ENCODE measurements around the gene DEXI. TPM values are rescaled to one million over a fixed set of nuclear protein-coding genes. Genes with fewer than 3 reads are reported as not detected.
"Not testable (repeated sequence)": the region's sequence is repeated elsewhere in the genome, so short reads cannot be mapped to it uniquely, and the experiment has no call there.

Gene DEXI
- total and polyA plus RNA-seq, 7 experiments from 2014 or later: 13.2 to 83.5 (median 38.0) TPM

DNA sequence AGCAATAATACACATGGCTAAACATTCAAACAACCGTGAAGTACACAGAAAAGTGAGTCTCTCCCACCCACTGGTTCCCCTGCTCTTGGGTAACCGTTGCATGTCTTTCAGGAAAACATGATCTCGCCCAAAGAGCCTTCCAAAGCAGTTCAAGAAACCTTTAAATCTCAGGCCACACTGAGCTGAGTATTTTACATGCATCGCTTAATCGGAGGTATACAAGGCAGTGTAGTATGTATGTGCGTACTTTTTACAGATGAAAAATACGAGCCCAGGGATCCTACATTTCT lies 741 bp upstream of the DEXI start:
- POLR2A ChIA-PET: interaction anchor here (1.3 kb wide), 1 partner anchor 313 kb away, joined by 4 read pairs; the partner anchor contains the start of gene SOCS1
- Mint-ChIP-seq H3K27me3 (no peaks in the 10 kb centered on the region), H3K27ac (peak overlapping the region in 8 of 9 donors; percentile 21 to 88 (median 76)), H3K4me3 (peak overlapping the region; percentile 76 to 96 (median 88)), H3K9me3 (no peaks in the 10 kb centered on the region), H3K4me1 (peaks cover 49 to 85% (median 74%) of the 10 kb centered on the region in 7 donors), H3K36me3 (peaks cover 0 to 14% (median 0%) of the 10 kb centered on the region in 5 donors)
- ATAC-seq (no peak), DNase-seq (no peak)
- Histone ChIP-seq H3K4me3 (ENCODE audit: low read length) (peak overlapping the region; percentile 76), H3K9me3 (ENCODE audit: control insufficient read depth in 2 of 3, low read length in 3 of 3) (no peaks in the 10 kb centered on the region), H3K27ac (ENCODE audit: low read depth, low read length) (peak overlapping the region; percentile 78), H3K27me3 (ENCODE audit: control insufficient read depth in 2 of 2, insufficient read depth in 2 of 2, low read length in 2 of 2) (no peaks in the 10 kb centered on the region), H3K36me3 (ENCODE audit: control insufficient read depth in 2 of 3, insufficient read depth in 3 of 3, low read length in 3 of 3) (peaks cover 0 to 5% (median 0%) of the 10 kb centered on the region in 3 experiments), H3K4me1 (ENCODE audit: control insufficient read depth in 2 of 2, insufficient read depth in 2 of 2, low read length in 2 of 2) (peaks cover 48 to 58% of the 10 kb centered on the region in 2 donors)
- intact Hi-C loops (cut with micrococcal nuclease): loop anchor here (2.0 to 10.0 kb wide), 8 partner anchors 64 to 1981 kb away; partner anchors contain the start of genes ATF7IP2 (in 1 of the 2), CPPED1 (in 1 of the 2), HAPSTR1 (in 1 of the 2) and LITAF (in 1 of the 2)
- CTCF ChIA-PET: no interaction called here

GRCh38 chr16:10941935-10942351 lies 325 bp downstream of the DEXI start:
- intact Hi-C loops (cut with micrococcal nuclease): loop anchor here (1.0 to 10.0 kb wide), 9 partner anchors 63 to 1980 kb away; partner anchors contain the start of genes ATF7IP2 (in 1 of the 2), CPPED1 (in 1 of the 2), HAPSTR1 (in 1 of the 2) and LITAF (in 1 of the 2)
- H3K4me1 Mint-ChIP-seq: peaks cover 60 to 88% (median 76%) of the 10 kb centered on the region in 7 donors
- ATAC-seq; H3K9me3 ChIP-seq (ENCODE audit: control insufficient read depth in 2 of 3, low read length in 3 of 3); H3K27me3 Mint-ChIP-seq; H3K9me3 Mint-ChIP-seq; H3K36me3 ChIP-seq (ENCODE audit: control insufficient read depth in 2 of 3, insufficient read depth in 3 of 3, low read length in 3 of 3); H3K27me3 ChIP-seq (ENCODE audit: control insufficient read depth in 2 of 2, insufficient read depth in 2 of 2, low read length in 2 of 2): not testable (repeated sequence)
- DNase-seq: peak in 1 of 9 donors; percentile 19
- peak overlapping the region; percentile 78 for H3K27ac ChIP-seq (ENCODE audit: low read depth, low read length)
- peak overlapping the region in 4 of 9 donors; percentile 62 to 93 (median 86) for H3K27ac Mint-ChIP-seq
- POLR2A ChIA-PET: interaction anchor here (0.6 to 1.3 kb wide), 4 partner anchors 146 to 411 kb away, joined by 3 to 5 read pairs (median 4); partner anchors contain the start of genes NUBP1 and SOCS1
- CTCF ChIA-PET: interaction anchor here (0.9 kb wide), 1 partner anchor 313 kb away, joined by 3 read pairs; no protein-coding TSS in a partner anchor
- H3K4me3 Mint-ChIP-seq: peak overlapping the region; percentile 88 to 96 (median 93)
- H3K4me1 ChIP-seq (ENCODE audit: control insufficient read depth in 2 of 2, insufficient read depth in 2 of 2, low read length in 2 of 2): peaks cover 59 to 67% of the 10 kb centered on the region in 2 donors
- H3K36me3 Mint-ChIP-seq: peaks cover 0 to 14% (median 0%) of the 10 kb centered on the region in 5 donors
- H3K4me3 ChIP-seq (ENCODE audit: low read length): peak overlapping the region; percentile 76

DNA sequence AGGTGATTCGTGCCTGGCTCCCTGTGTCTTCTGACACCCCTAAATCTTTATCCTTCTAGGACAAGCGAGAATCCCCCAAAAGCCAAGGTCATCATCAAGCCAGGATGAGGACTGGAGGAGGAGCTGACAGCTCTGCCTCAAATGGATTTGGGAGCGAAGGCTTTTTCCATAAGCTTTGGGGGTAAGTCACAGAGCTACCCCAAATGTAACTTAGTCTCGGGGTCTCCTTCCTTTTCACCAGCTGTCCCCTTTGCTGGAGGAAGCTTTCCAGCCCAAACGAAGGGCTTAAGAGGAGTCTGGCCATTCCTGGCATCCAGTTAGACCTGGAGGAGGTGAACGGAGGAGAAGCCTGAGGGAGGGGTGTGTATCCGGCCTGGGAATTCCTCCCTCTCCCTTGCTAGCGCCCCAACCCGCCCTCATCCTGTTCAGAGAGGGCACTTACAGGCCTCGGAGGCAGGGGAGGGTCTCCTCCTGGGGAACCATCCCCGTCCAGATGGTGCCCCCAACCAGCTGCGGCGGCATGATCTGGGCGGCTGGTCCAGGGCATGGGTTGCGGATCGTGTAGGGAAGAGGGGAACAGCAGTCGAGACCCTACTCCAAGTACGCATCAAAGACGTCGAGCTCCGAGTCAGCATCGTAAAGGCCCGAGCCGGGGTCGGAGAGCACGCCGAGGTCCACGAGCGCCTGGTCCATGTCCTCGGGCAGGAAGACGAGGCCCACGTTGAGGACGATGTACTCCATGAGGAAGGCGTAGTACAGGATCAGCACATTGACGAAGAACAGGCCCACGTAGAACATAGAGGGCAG lies 938 bp downstream of the DEXI start:
- ChIA-PET CTCF (no interaction called here), POLR2A (interaction anchor here (1.0 kb wide), 1 partner anchor 856 kb away, joined by 3 read pairs; the partner anchor contains the start of gene ZC3H7A)
- Mint-ChIP-seq H3K27ac (peak overlapping the region; percentile 2 to 93 (median 87)), H3K36me3 (peaks cover 0 to 14% (median 0%) of the 10 kb centered on the region in 5 donors), H3K9me3 (no peaks in the 10 kb centered on the region), H3K4me3 (peak overlapping the region; percentile 86 to 96 (median 93)), H3K4me1 (peaks cover 60 to 91% (median 79%) of the 10 kb centered on the region in 7 donors), H3K27me3 (no peaks in the 10 kb centered on the region)
- no peak for ATAC-seq
- no peaks in the 10 kb centered on the region for H3K9me3 ChIP-seq (ENCODE audit: control insufficient read depth in 2 of 3, low read length in 3 of 3)
- no peak for DNase-seq
- peak overlapping the region; percentile 76 for H3K4me3 ChIP-seq (ENCODE audit: low read length)
- peaks cover 0 to 5% (median 0%) of the 10 kb centered on the region in 3 experiments for H3K36me3 ChIP-seq (ENCODE audit: control insufficient read depth in 2 of 3, insufficient read depth in 3 of 3, low read length in 3 of 3)
- intact Hi-C loops (cut with micrococcal nuclease): loop anchor here (5.0 to 10.0 kb wide), 7 partner anchors 554 to 1979 kb away; partner anchors contain the start of genes ATF7IP2 (in 1 of the 2), CPPED1 (in 1 of the 2), HAPSTR1 (in 1 of the 2) and LITAF (in 1 of the 2)
- no peaks in the 10 kb centered on the region for H3K27me3 ChIP-seq (ENCODE audit: control insufficient read depth in 2 of 2, insufficient read depth in 2 of 2, low read length in 2 of 2)
- H3K27ac ChIP-seq (ENCODE audit: low read depth, low read length): peak overlapping the region; percentile 78
- peaks cover 64 to 73% of the 10 kb centered on the region in 2 donors for H3K4me1 ChIP-seq (ENCODE audit: control insufficient read depth in 2 of 2, insufficient read depth in 2 of 2, low read length in 2 of 2)

GRCh38 chr16:10940501-10941079 lies 1.7 kb downstream of the DEXI start:
- H3K4me1 ChIP-seq (ENCODE audit: control insufficient read depth in 2 of 2, insufficient read depth in 2 of 2, low read length in 2 of 2): peaks cover 65 to 71% of the 10 kb centered on the region in 2 donors
- intact Hi-C loops (cut with micrococcal nuclease): loop anchor here (5.0 to 10.0 kb wide), 7 partner anchors 553 to 1978 kb away; partner anchors contain the start of genes ATF7IP2 (in 1 of the 2), CPPED1 (in 1 of the 2), HAPSTR1 (in 1 of the 2) and LITAF (in 1 of the 2)
- Mint-ChIP-seq H3K36me3 (peaks cover 0 to 16% (median 0%) of the 10 kb centered on the region in 5 donors), H3K4me1 (peaks cover 60 to 91% (median 79%) of the 10 kb centered on the region in 7 donors), H3K27me3 (no peaks in the 10 kb centered on the region), H3K9me3 (no peaks in the 10 kb centered on the region), H3K4me3 (peak overlapping the region; percentile 86 to 96 (median 93)), H3K27ac (peak overlapping the region; percentile 2 to 93 (median 77))
- peaks cover 0 to 5% (median 0%) of the 10 kb centered on the region in 3 experiments for H3K36me3 ChIP-seq (ENCODE audit: control insufficient read depth in 2 of 3, insufficient read depth in 3 of 3, low read length in 3 of 3)
- no peaks in the 10 kb centered on the region for H3K9me3 ChIP-seq (ENCODE audit: control insufficient read depth in 2 of 3, low read length in 3 of 3)
- DNase-seq: no peak
- H3K27me3 ChIP-seq (ENCODE audit: control insufficient read depth in 2 of 2, insufficient read depth in 2 of 2, low read length in 2 of 2): no peaks in the 10 kb centered on the region
- peak overlapping the region; percentile 78 for H3K27ac ChIP-seq (ENCODE audit: low read depth, low read length)
- ChIA-PET POLR2A (interaction anchor here (1.0 kb wide), 1 partner anchor 857 kb away, joined by 3 read pairs; the partner anchor contains the start of gene ZC3H7A), CTCF (no interaction called here)
- peak overlapping the region; percentile 68 for H3K4me3 ChIP-seq (ENCODE audit: low read length)
- ATAC-seq: no peak

- Mint-ChIP-seq H3K36me3 (peaks cover 0 to 18% (median 0%) of the 10 kb centered on the region in 5 donors), H3K4me3 (peak overlapping the region; percentile 86 to 96 (median 93)), H3K9me3 (no peaks in the 10 kb centered on the region), H3K27ac (peak overlapping the region; percentile 2 to 93 (median 62)), H3K4me1 (peaks cover 55 to 91% (median 79%) of the 10 kb centered on the region in 7 donors), H3K27me3 (no peaks in the 10 kb centered on the region)
- peak overlapping the region; percentile 78 for H3K27ac ChIP-seq (ENCODE audit: low read depth, low read length)
- peak overlapping the region; percentile 68 for H3K4me3 ChIP-seq (ENCODE audit: low read length)
- DNase-seq: no peak
- no peak for ATAC-seq
- H3K36me3 ChIP-seq (ENCODE audit: control insufficient read depth in 2 of 3, insufficient read depth in 3 of 3, low read length in 3 of 3): peaks cover 0 to 4% (median 0%) of the 10 kb centered on the region in 3 experiments
- POLR2A ChIA-PET: interaction anchor here (1.3 kb wide), 1 partner anchor 10 kb away, joined by 4 read pairs; no protein-coding TSS in a partner anchor
- H3K4me1 ChIP-seq (ENCODE audit: control insufficient read depth in 2 of 2, insufficient read depth in 2 of 2, low read length in 2 of 2): peaks cover 62 to 70% of the 10 kb centered on the region in 2 donors
- CTCF ChIA-PET: no interaction called here
- intact Hi-C loops (cut with micrococcal nuclease): loop anchor here (5.0 to 10.0 kb wide), 7 partner anchors 552 to 1977 kb away; partner anchors contain the start of genes ATF7IP2 (in 1 of the 2), CPPED1 (in 1 of the 2), HAPSTR1 (in 1 of the 2) and LITAF (in 1 of the 2)
- no peaks in the 10 kb centered on the region for H3K9me3 ChIP-seq (ENCODE audit: control insufficient read depth in 2 of 3, low read length in 3 of 3)
- H3K27me3 ChIP-seq (ENCODE audit: control insufficient read depth in 2 of 2, insufficient read depth in 2 of 2, low read length in 2 of 2): no peaks in the 10 kb centered on the region
Measured at GRCh38 chr16:10939649-10940234, 2.5 kb downstream of the DEXI start.

Data from naive thymus-derived CD4-positive, alpha-beta T cell (primary cell).